H9 (cell line): ENCODE data around the gene OR13C9. TPM values are rescaled to one million over a fixed set of nuclear protein-coding genes. Genes with fewer than 3 reads are reported as not detected.

Experiments
- DNase-seq: peaks from one replicate; pipeline ENCODE4 v3.0.0-alpha.2; 2017
- H2AFZ ChIP-seq: one replicate; pipeline ENCODE4 v1.6.1; 2013; ENCODE audit warnings: mild to moderate bottlenecking, low read length, control low read depth, moderate library complexity
- H2AK5ac ChIP-seq: 2 replicates; pipeline ENCODE4 v1.6.1; 2013; ENCODE audit warnings: low read length, control low read depth, mixed read lengths; ENCODE audit not compliant: insufficient read length
- H2BK120ac ChIP-seq: one replicate; pipeline ENCODE4 v1.6.1; 2013; ENCODE audit warnings: low read depth, mild to moderate bottlenecking, low read length, control low read depth, inconsistent platforms; ENCODE audit not compliant: poor library complexity, severe bottlenecking
- H2BK12ac ChIP-seq: 2 replicates; pipeline ENCODE4 v1.6.1; 2013; ENCODE audit warnings: low read length, control low read depth, mixed read lengths, low read depth; ENCODE audit not compliant: insufficient read length
- H2BK15ac ChIP-seq: 2 replicates; pipeline ENCODE4 v1.6.1; 2013; ENCODE audit warnings: low read depth, low read length, control low read depth
- H2BK20ac ChIP-seq: one replicate; pipeline ENCODE4 v1.6.1; 2013; ENCODE audit warnings: low read depth, mild to moderate bottlenecking, low read length, control low read depth, inconsistent platforms; ENCODE audit not compliant: poor library complexity, severe bottlenecking
- H2BK5ac ChIP-seq: 2 replicates; pipeline ENCODE4 v1.6.1; 2013; ENCODE audit warnings: low read length, control low read depth, mixed read lengths; ENCODE audit not compliant: insufficient read length
- H3K14ac ChIP-seq: 2 replicates; pipeline ENCODE4 v1.6.1; 2013; ENCODE audit warnings: low read length, control low read depth; ENCODE audit not compliant: insufficient read depth
- H3K18ac ChIP-seq: 2 replicates; pipeline ENCODE4 v1.6.1; 2013; ENCODE audit warnings: low read depth, mild to moderate bottlenecking, mixed read lengths, low read length, control low read depth; ENCODE audit not compliant: insufficient read length
- H3K23ac ChIP-seq: 2 replicates; pipeline ENCODE4 v1.6.1; 2013; ENCODE audit warnings: low read length, control low read depth, mixed read lengths, low read depth; ENCODE audit not compliant: insufficient read length
- H3K23me2 ChIP-seq: 2 replicates; pipeline ENCODE4 v1.6.1; 2013; ENCODE audit warnings: low read depth, mild to moderate bottlenecking, mixed read lengths, low read length, control low read depth; ENCODE audit not compliant: insufficient read length, poor library complexity, severe bottlenecking
- H3K27ac ChIP-seq: 2 replicates; pipeline ENCODE4 v1.5.1; 2013; ENCODE audit warnings: low read length, control low read depth, mixed read lengths, low read depth; ENCODE audit not compliant: insufficient read length
- H3K27me3 ChIP-seq: 2 replicates; pipeline ENCODE4 v1.6.1; 2013; ENCODE audit warnings: low read length, control low read depth, inconsistent platforms; ENCODE audit not compliant: insufficient read depth
- H3K4ac ChIP-seq: 2 replicates; pipeline ENCODE4 v1.6.1; 2013; ENCODE audit warnings: low read depth, mild to moderate bottlenecking, control low read depth, inconsistent platforms, low read length, moderate library complexity
- H3K4me1 ChIP-seq: 2 replicates; pipeline ENCODE4 v1.6.1; 2013; ENCODE audit warnings: low read length, control low read depth, inconsistent platforms; ENCODE audit not compliant: insufficient read depth
- H3K4me2 ChIP-seq: 2 replicates; pipeline ENCODE4 v1.6.1; 2013; ENCODE audit warnings: low read length, control low read depth, mixed read lengths; ENCODE audit not compliant: insufficient read length, insufficient read depth
- H3K56ac ChIP-seq: 2 replicates; pipeline ENCODE4 v1.6.1; 2013; ENCODE audit warnings: low read depth, mild to moderate bottlenecking, mixed read lengths, low read length, control low read depth; ENCODE audit not compliant: insufficient read length
- H3K79me1 ChIP-seq: 2 replicates; pipeline ENCODE4 v1.6.1; 2013; ENCODE audit warnings: low read depth, mild to moderate bottlenecking, moderate library complexity, low read length, control low read depth, inconsistent platforms; ENCODE audit not compliant: insufficient read depth, poor library complexity, severe bottlenecking
- H3K79me2 ChIP-seq: 2 replicates; pipeline ENCODE4 v1.6.1; 2013; ENCODE audit warnings: low read length, control low read depth, inconsistent platforms; ENCODE audit not compliant: insufficient read depth
- H3K9ac ChIP-seq: 2 replicates; pipeline ENCODE4 v1.6.1; 2013; ENCODE audit warnings: low read length, control low read depth, mixed read lengths; ENCODE audit not compliant: insufficient read length; ENCODE audit errors: extremely low read depth
- H3K9me3 ChIP-seq: one replicate; pipeline ENCODE4 v1.6.1; 2013; ENCODE audit warnings: low read depth, low read length, inconsistent platforms; ENCODE audit not compliant: control insufficient read depth
- H3T11ph ChIP-seq: one replicate; pipeline ENCODE4 v1.6.1; 2013; ENCODE audit warnings: mild to moderate bottlenecking, low read length, control low read depth, inconsistent platforms
- H4K20me1 ChIP-seq: one replicate; pipeline ENCODE4 v1.6.1; 2013; ENCODE audit not compliant: control insufficient read depth, insufficient read length, insufficient read depth
- H4K5ac ChIP-seq: 2 replicates; pipeline ENCODE4 v1.6.1; 2013; ENCODE audit warnings: low read depth, mild to moderate bottlenecking, mixed read lengths, low read length, control low read depth; ENCODE audit not compliant: insufficient read length
- H4K8ac ChIP-seq: replicated peaks from 2 replicates; pipeline ENCODE4 v1.6.1; 2013; ENCODE audit warnings: low read length, control low read depth, mixed read lengths, low read depth; ENCODE audit not compliant: insufficient read length
- H4K91ac ChIP-seq: 2 replicates; pipeline ENCODE4 v1.6.1; 2013; ENCODE audit warnings: low read depth, mild to moderate bottlenecking, moderate library complexity, mixed read lengths, low read length, control low read depth; ENCODE audit not compliant: insufficient read length
- H3K27ac Mint-ChIP-seq, 3 experiments: 2 replicates in 2 of 3; 3 replicates in 1 of 3; pipeline ENCODE4 v1.8.0; 2020 to 2021; ENCODE audit warnings: mixed read lengths in 3 of 3, mild to moderate bottlenecking in 1 of 3, moderate library complexity in 1 of 3
- H3K27me3 Mint-ChIP-seq: 2 replicates; pipeline ENCODE4 v1.8.0; 2021; ENCODE audit warnings: low read depth, mild to moderate bottlenecking, moderate library complexity, mixed read lengths
- H3K36me3 Mint-ChIP-seq, 3 experiments: 2 replicates in 2 of 3; 3 replicates in 1 of 3; pipeline ENCODE4 v1.8.0; 2020 to 2021; ENCODE audit warnings: low read depth in 3 of 3, mixed read lengths in 3 of 3; ENCODE audit not compliant: insufficient read depth in 1 of 3
- H3K4me1 Mint-ChIP-seq, 2 experiments: 2 replicates each; pipeline ENCODE4 v1.8.0; 2020; ENCODE audit warnings: mixed read lengths in 2 of 2
- H3K4me3 Mint-ChIP-seq, 2 experiments: 2 replicates in 1 of 2; 3 replicates in 1 of 2; pipeline ENCODE4 v1.8.0; 2020 to 2021; ENCODE audit warnings: mild to moderate bottlenecking in 2 of 2, mixed read lengths in 2 of 2, moderate library complexity in 1 of 2
- H3K9me3 Mint-ChIP-seq, 2 experiments: 2 replicates in 1 of 2; 3 replicates in 1 of 2; pipeline ENCODE4 v1.8.0; 2020; ENCODE audit warnings: mild to moderate bottlenecking in 2 of 2, mixed read lengths in 2 of 2, moderate library complexity in 1 of 2
- CTCF ChIP-seq: fragments of 200-600 bp; sonication (generic); conservative IDR thresholded peaks from 3 replicates; pipeline ENCODE4 v1.8.0; 2021; ENCODE audit warnings: antibody characterized with exemption, mild to moderate bottlenecking
- WGBS: extraction: QIAGEN DNeasy Blood & Tissue Kit; methylation state at CpG from one replicate; pipeline ENCODE4 v1.1.7; 2013; ENCODE audit warnings: missing lambda C conversion rate, low lambda C conversion rate, mixed read lengths; ENCODE audit not compliant: insufficient read length; ENCODE audit errors: extremely low coverage; 5-methylcytosine and 5-hydroxymethylcytosine counted together
- total RNA-seq: library from RNA; stranded (reverse); gene quantifications from 2 replicates; pipeline ENCODE4 v1.2.1, GENCODE V29; 2021

The OR13C9 gene
- total RNA-seq, 1 experiment from 2014 or later = not detected

DNA sequence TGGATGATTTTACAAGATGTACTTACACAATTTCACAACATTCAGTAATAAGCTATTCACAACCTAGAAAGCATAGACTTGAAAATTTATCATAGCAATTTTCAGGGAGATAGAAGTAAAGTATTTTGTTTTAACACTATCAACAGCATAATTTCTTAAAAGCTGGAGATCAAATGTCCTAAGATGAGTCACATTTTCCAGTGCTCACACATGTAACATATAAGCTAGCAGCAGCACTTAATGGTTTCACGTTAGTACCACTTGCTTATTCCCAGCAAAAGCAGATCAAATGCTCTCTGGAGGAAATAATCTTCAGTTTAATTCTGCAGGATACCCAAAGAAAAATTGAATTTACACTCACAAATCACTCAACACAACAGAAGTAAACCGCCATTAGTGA, 42.5 kb downstream of the OR13C9 start:
- no peak overlapping the region for H2BK120ac ChIP-seq
- WGBS = no CpG with 5 or more reads among the region's 2 CpGs
- H3K27me3 Mint-ChIP-seq = no peaks in the 10 kb centered on the region
- no peak overlapping the region for H2BK12ac ChIP-seq
- H3K9me3 Mint-ChIP-seq = peaks cover 9 to 15% of the 10 kb centered on the region in 2 experiments; a peak in 3 of 5 replicates
- H2BK5ac ChIP-seq = no peak overlapping the region
- no peaks in the 10 kb centered on the region for H3K27me3 ChIP-seq
- H2BK15ac ChIP-seq = no peak overlapping the region
- H3K36me3 Mint-ChIP-seq = no peaks in the 10 kb centered on the region; a peak in 1 of 7 replicates
- H3K18ac ChIP-seq = no peak overlapping the region
- no peaks in the 10 kb centered on the region for H3K23me2 ChIP-seq
- H3K9ac ChIP-seq = no peak overlapping the region
- H3K27ac ChIP-seq = no peak overlapping the region
- no peak overlapping the region for H3K56ac ChIP-seq
- H3K79me2 ChIP-seq = no peaks in the 10 kb centered on the region
- H3K4me2 ChIP-seq = no peak overlapping the region
- H3K4me3 Mint-ChIP-seq = no peak overlapping the region
- H3K14ac ChIP-seq = no peak overlapping the region
- H4K8ac ChIP-seq = no peak overlapping the region
- H4K5ac ChIP-seq = no peak overlapping the region
- H2BK20ac ChIP-seq = no peak overlapping the region
- no peak for TF ChIP-seq CTCF
- H3T11ph ChIP-seq = no peak overlapping the region
- H4K20me1 ChIP-seq = no peaks in the 10 kb centered on the region
- no peak for DNase-seq
- H3K4ac ChIP-seq = no peak overlapping the region
- H3K23ac ChIP-seq = no peak overlapping the region
- H3K4me1 Mint-ChIP-seq = no peaks in the 10 kb centered on the region
- no peak overlapping the region for H2AFZ ChIP-seq
- H3K27ac Mint-ChIP-seq = no peak overlapping the region
- H4K91ac ChIP-seq = no peak overlapping the region
- H2AK5ac ChIP-seq = no peak overlapping the region
- H3K79me1 ChIP-seq = no peaks in the 10 kb centered on the region
- no peaks in the 10 kb centered on the region for H3K9me3 ChIP-seq
- no peaks in the 10 kb centered on the region for H3K4me1 ChIP-seq
